Measurements from ENCODE around the gene SDS. TPM values are rescaled to one million over a fixed set of nuclear protein-coding genes. Genes with fewer than 3 reads are reported as not detected.
A peak's percentile ranks its signal among the peaks of the same experiment; 100 is the strongest.

Gene SDS
- total and polyA plus RNA-seq, 2 donors (not counting 1 experiment from before 2014, with no cell fraction given), result 0.09 TPM; not detected in 1

GRCh38 chr12:113422030-113422885, 18.6 kb upstream of the SDS start, which contains the start of gene SDSL:
TSS of gene SDSL (plus strand) at chr12:113422380. CDS start at chr12:113427983, 5,603 bp downstream.
- Histone ChIP-seq H3K27ac (ENCODE audit: low read length in 2 of 2) (no peak within 1 kb of the TSS), H3K4me3 (ENCODE audit: control extremely low read depth in 1 of 5, extremely low read depth in 1 of 5, insufficient read depth in 1 of 5, low read depth in 2 of 5, low read length in 4 of 5) (peak within 1 kb of the TSS in 1 of 5 experiments; percentile 8), H3K79me2 (ENCODE audit: control insufficient read depth, insufficient read depth, low read length) (no peaks in the 10 kb centered on the region), H3K36me3 (replicated peaks in 1 of 2; ENCODE audit: control extremely low read depth in 1 of 2, control insufficient read depth in 1 of 2, extremely low read depth in 1 of 2, insufficient read depth in 2 of 2, low read length in 1 of 2) (no peaks in the 10 kb centered on the region), H4K20me1 (ENCODE audit: control insufficient read depth, insufficient read depth, low read length, poor library complexity, severe bottlenecking) (no peaks in the 10 kb centered on the region), H2AFZ (ENCODE audit: insufficient read depth, low read depth, low read length, poor library complexity, severe bottlenecking) (peak within 1 kb of the TSS; percentile 60), H3K4me2 (replicated peaks; ENCODE audit: low read depth, low read length, poor library complexity, severe bottlenecking) (peak within 1 kb of the TSS; percentile 59), H3K9ac (ENCODE audit: low read length) (no peak within 1 kb of the TSS), H3K27me3 (replicated peaks in 1 of 4; ENCODE audit: control extremely low read depth in 1 of 4, control insufficient read depth in 3 of 4, insufficient read depth in 4 of 4, low read length in 3 of 4) (peaks cover 0 to 7% (median 2%) of the 10 kb centered on the region in 4 experiments), H3K9me3 (ENCODE audit: control extremely low read depth in 1 of 3, control insufficient read depth in 2 of 3, insufficient read depth in 1 of 3, low read length in 2 of 3) (no peaks in the 10 kb centered on the region), H3K4me1 (ENCODE audit: control insufficient read depth in 2 of 2, insufficient read depth in 2 of 2, low read length in 2 of 2) (peaks cover 10 to 18% of the 10 kb centered on the region in 2 donors)
- POLR2A ChIA-PET, result interaction anchor here (0.5 kb wide), 1 partner anchor 14 kb away, joined by 4 read pairs; no protein-coding TSS in a partner anchor
- peak; percentile 74 for DNase-seq
- no peak for TF ChIP-seq EZH2 (IDR thresholded peaks at IDR 0.05; ENCODE audit: borderline replicate concordance, insufficient read depth, low read depth, low read length, poor library complexity, severe bottlenecking)
- no peak for TF ChIP-seq CTCF (IDR thresholded peaks at IDR 0.05)
- CTCF ChIA-PET, result interaction anchor here (0.7 to 1.2 kb wide), 2 partner anchors 225 to 227 kb away, joined by 3 to 4 read pairs; no protein-coding TSS in a partner anchor
- peak; percentile 93 for ATAC-seq (ENCODE audit: low read depth)
- peaks cover 20% of the 10 kb centered on the region for H3K4me1 Mint-ChIP-seq
- H3K9me3 Mint-ChIP-seq (ENCODE audit: insufficient read depth), result no peaks in the 10 kb centered on the region
- peaks cover 14% of the 10 kb centered on the region for H3K27me3 Mint-ChIP-seq
- intact Hi-C loops (cut with micrococcal nuclease), result loop anchor here (1.0 kb wide), 1 partner anchor 64 kb away; the partner anchor contains the start of gene PLBD2
- 26% methylated on average over 10 of the region's 13 CpGs for WGBS (ENCODE audit: insufficient coverage)
- H3K27ac Mint-ChIP-seq, result peak within 1 kb of the TSS; percentile 53
- peak within 1 kb of the TSS; percentile 79 for H3K4me3 Mint-ChIP-seq

Data from B cell (primary cell).